BJ (cell line): ENCODE measurements around the gene DCAF7. TPM values are rescaled to one million over a fixed set of nuclear protein-coding genes. Genes with fewer than 3 reads are reported as not detected.

Experiments
- CTCF ChIA-PET: fragments of 350-600 bp; formaldehyde crosslinking; extraction: SDS; loops from one replicate; lab custom pipeline; 2021; ENCODE audit warnings: antibody characterized with exemption, inconsistent platforms; lab: Yijun Ruan, JAX
- POLR2A ChIA-PET: fragments of 300-600 bp; sonication (Branson Sonifier 250); formaldehyde crosslinking; extraction: SDS; loops from one replicate; lab custom pipeline; 2021; ENCODE audit warnings: antibody characterized with exemption; lab: Charles Lee
- DNase-seq: peaks from one replicate; pipeline ENCODE4 v3.0.0-alpha.2; 2011; ENCODE audit warnings: low read depth
- H3K27me3 ChIP-seq: 2 replicates; pipeline ENCODE4 v1.6.0; 2011; ENCODE audit warnings: low read length; ENCODE audit not compliant: control insufficient read depth, insufficient read depth
- H3K36me3 ChIP-seq: 2 replicates; pipeline ENCODE4 v1.5.1; 2011; ENCODE audit warnings: low read length; ENCODE audit not compliant: control insufficient read depth, insufficient read depth
- H3K4me3 ChIP-seq: 2 replicates; pipeline ENCODE4 v1.5.1; 2011; ENCODE audit warnings: low read depth, mild to moderate bottlenecking, control low read depth, low read length
- polyA plus RNA-seq: library from polyadenylated mRNA; depleted of rRNA; stranded (reverse); fragments of >200 nt; gene quantifications from 2 replicates; pipeline ENCODE4 v1.2.3, GENCODE V29; 2011
- TF ChIP-seq, protein P1 (sequence below): IDR thresholded peaks from 2 replicates; pipeline ENCODE4 v1.5.1; 2011; ENCODE audit warnings: low read depth, mild to moderate bottlenecking, control low read depth, inconsistent platforms, low read length, moderate library complexity; ENCODE audit not compliant: insufficient read depth

DCAF7 gene
- polyA plus RNA-seq, 1 experiment, result 57.4 TPM

GRCh38 chr17:63530557-63531021, 19.7 kb upstream of the DCAF7 start:
- Histone ChIP-seq H3K4me3 (no peak overlapping the region), H3K36me3 (no peaks in the 10 kb centered on the region), H3K27me3 (no peaks in the 10 kb centered on the region; the same call in none of the 2 replicates)
- TF ChIP-seq, protein P1, sequence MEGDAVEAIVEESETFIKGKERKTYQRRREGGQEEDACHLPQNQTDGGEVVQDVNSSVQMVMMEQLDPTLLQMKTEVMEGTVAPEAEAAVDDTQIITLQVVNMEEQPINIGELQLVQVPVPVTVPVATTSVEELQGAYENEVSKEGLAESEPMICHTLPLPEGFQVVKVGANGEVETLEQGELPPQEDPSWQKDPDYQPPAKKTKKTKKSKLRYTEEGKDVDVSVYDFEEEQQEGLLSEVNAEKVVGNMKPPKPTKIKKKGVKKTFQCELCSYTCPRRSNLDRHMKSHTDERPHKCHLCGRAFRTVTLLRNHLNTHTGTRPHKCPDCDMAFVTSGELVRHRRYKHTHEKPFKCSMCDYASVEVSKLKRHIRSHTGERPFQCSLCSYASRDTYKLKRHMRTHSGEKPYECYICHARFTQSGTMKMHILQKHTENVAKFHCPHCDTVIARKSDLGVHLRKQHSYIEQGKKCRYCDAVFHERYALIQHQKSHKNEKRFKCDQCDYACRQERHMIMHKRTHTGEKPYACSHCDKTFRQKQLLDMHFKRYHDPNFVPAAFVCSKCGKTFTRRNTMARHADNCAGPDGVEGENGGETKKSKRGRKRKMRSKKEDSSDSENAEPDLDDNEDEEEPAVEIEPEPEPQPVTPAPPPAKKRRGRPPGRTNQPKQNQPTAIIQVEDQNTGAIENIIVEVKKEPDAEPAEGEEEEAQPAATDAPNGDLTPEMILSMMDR, result no peak
- POLR2A ChIA-PET, result no interaction called here
- no peak for DNase-seq
- CTCF ChIA-PET, result interaction anchor here (2.0 kb wide), 1 partner anchor 12 kb away, joined by 5 read pairs; no protein-coding TSS in a partner anchor

DNA sequence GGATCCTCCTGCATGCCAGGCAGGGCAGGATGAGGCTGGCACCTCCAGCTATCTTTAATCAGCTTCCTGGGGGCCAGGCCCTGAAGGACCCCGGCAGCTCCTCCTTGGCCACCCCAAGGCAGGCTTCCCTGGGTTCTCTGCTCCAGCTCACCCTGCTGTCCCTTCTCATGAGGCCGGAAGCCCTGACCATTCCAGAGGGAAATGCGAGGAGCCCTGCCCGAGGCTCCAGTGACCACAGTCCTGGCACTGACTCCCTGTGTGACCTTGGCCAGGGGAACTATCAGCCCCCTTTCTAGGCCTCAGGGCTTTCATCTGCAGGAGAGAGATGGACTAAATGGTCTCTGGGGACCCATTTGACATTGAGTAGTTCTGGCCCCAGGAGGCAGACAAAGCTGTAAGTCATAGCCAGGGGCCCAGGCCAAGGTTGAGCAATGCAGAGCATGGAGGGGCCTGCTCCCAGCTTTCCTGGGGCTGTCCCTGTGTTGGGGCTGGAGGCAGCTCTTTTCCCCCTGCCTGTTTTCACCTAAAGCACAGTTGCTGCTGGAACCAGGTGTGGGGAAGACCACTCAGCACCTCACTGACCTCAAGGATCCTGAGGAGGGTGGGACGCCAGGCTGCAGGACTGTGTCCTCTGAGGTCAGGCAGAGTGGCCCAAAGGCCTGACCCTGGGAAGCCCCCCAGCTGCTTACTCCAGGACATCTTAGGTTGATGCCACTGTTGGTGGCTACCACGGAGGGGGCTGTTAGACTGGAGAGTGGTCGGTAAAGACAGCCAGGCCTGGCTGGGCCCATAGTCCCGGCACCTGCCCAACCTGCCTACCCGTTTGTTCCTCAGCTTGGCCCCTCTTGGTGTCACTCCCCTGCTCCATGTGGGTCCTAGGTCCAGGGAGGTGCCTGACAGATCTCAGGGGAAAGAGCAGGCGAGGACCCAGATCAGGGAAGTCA, 19.0 kb upstream of the DCAF7 start:
- TF ChIP-seq, protein P1, result no peak
- POLR2A ChIA-PET, result no interaction called here

DNA sequence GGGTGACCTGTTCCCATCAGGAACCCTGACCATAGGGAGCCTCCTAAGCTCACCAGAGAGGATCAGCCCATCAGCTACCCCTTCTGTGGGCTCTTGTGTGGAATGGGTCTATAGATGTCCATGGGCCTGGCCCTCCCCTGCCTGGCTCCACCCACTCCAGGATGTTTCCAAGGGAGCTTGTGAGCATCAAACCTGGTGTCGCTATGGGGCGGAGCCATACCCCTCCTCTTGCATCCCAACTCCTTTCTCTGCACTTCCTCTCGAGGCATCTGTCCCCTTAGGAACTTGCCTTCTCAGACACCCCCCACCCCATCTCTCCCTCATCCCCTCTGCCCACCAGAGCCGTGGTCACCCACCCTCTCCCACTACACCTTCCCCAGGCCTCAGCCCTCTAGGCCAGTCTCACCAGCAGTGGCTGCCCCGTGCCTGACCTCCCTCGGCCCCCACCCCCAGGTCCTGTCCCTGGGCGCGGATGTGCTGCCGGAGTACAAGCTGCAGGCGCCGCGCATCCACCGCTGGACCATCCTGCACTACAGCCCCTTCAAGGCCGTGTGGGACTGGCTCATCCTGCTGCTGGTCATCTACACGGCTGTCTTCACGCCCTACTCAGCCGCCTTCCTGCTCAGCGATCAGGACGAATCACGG, 16.7 kb upstream of the DCAF7 start:
- no peaks in the 10 kb centered on the region for H3K36me3 ChIP-seq
- ChIA-PET POLR2A (no interaction called here), CTCF (no interaction called here)
- H3K27me3 ChIP-seq, result peaks cover 8% of the 10 kb centered on the region
- no peak for DNase-seq
- H3K4me3 ChIP-seq, result no peak overlapping the region
- TF ChIP-seq, protein P1, result no peak

More for the DNA sequence above, 19.0 kb upstream of the DCAF7 start:
- H3K4me3 ChIP-seq, result no peak overlapping the region
- no peak for DNase-seq
- H3K27me3 ChIP-seq, result no peaks in the 10 kb centered on the region; the same call in none of the 2 replicates
- CTCF ChIA-PET, result interaction anchor here (0.7 to 2.0 kb wide), 2 partner anchors 12 to 53 kb away, joined by 4 to 5 read pairs; no protein-coding TSS in a partner anchor
- no peaks in the 10 kb centered on the region for H3K36me3 ChIP-seq

DNA sequence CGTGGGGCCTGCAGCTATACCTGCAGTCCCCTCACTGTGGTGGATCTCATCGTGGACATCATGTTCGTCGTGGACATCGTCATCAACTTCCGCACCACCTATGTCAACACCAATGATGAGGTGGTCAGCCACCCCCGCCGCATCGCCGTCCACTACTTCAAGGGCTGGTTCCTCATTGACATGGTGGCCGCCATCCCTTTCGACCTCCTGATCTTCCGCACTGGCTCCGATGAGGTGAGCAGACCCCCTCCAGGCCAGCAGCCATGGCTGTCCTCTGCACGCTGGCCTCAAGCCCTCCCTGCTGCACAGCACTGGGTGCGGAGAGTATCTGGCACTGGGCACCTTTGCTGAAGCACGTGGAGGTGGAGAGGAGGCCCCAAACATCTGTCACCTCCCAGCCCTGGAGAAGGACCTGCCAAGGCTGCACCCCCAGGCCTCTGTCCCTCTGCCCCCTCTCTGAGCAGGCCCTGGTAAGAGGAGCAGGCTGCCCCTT, 16.2 kb upstream of the DCAF7 start:
- DNase-seq, result no peak
- no peak overlapping the region for H3K4me3 ChIP-seq
- peaks cover 13% of the 10 kb centered on the region for H3K27me3 ChIP-seq
- TF ChIP-seq, protein P1, result no peak
- H3K36me3 ChIP-seq, result no peaks in the 10 kb centered on the region
- POLR2A ChIA-PET, result no interaction called here
- CTCF ChIA-PET, result no interaction called here
